H1 (cell line): ENCODE results near the gene CUL4A. TPM values are rescaled to one million over a fixed set of nuclear protein-coding genes. Genes with fewer than 3 reads are reported as not detected.

Experiments
- CTCF ChIA-PET: fragments of 300-600 bp; sonication (Branson Sonifier 250); formaldehyde crosslinking; loops from one replicate; lab custom pipeline; 2021; ENCODE audit not compliant: partially characterized antibody; lab: Charles Lee
- POLR2A ChIA-PET: fragments of 300-600 bp; sonication (Branson Sonifier 250); formaldehyde crosslinking; loops from one replicate; lab custom pipeline; 2021; ENCODE audit warnings: inconsistent platforms; ENCODE audit not compliant: partially characterized antibody; lab: Charles Lee
- DNase-seq, 2 experiments: peaks; one replicate each; pipeline versions ENCODE4 v3.0.0 to v3.0.0-alpha.2; 2010 to 2022; ENCODE audit warnings: low spot score in 2 of 2, low read depth in 1 of 2, mixed read lengths in 1 of 2
- FAIRE-seq: peaks from 2 replicates; lab custom pipeline; 2011; peaks lifted over from hg19 to GRCh38; lab: Jason Lieb, UNC
- H2AFZ ChIP-seq: 2 replicates; pipeline ENCODE4 v1.8.1; 2012; ENCODE audit warnings: low read length, inconsistent platforms
- H2AK5ac ChIP-seq: 2 replicates; pipeline ENCODE4 v1.6.1; 2013; ENCODE audit warnings: low read depth, low read length
- H2BK120ac ChIP-seq: replicated peaks from 2 replicates; pipeline ENCODE3; 2013; ENCODE audit warnings: low read depth, low read length, inconsistent platforms
- H2BK12ac ChIP-seq: 2 replicates; pipeline ENCODE4 v1.6.1; 2013; ENCODE audit warnings: low read depth, low read length
- H2BK15ac ChIP-seq: 2 replicates; pipeline ENCODE4 v1.6.1; 2013; ENCODE audit warnings: low read length
- H2BK20ac ChIP-seq: 2 replicates; pipeline ENCODE4 v1.6.1; 2013; ENCODE audit warnings: low read length
- H2BK5ac ChIP-seq: 2 replicates; pipeline ENCODE4 v1.6.1; 2013; ENCODE audit warnings: low read depth, low read length
- H3K14ac ChIP-seq: 2 replicates; pipeline ENCODE4 v1.6.1; 2013; ENCODE audit warnings: inconsistent platforms; ENCODE audit not compliant: insufficient read length
- H3K18ac ChIP-seq: 2 replicates; pipeline ENCODE4 v1.6.1; 2013; ENCODE audit warnings: low read length; ENCODE audit errors: extremely low read depth
- H3K23ac ChIP-seq: 2 replicates; pipeline ENCODE4 v1.6.1; 2013; ENCODE audit warnings: inconsistent platforms; ENCODE audit not compliant: insufficient read length
- H3K23me2 ChIP-seq: 2 replicates; pipeline ENCODE4 v1.6.1; 2013; ENCODE audit warnings: low read depth, low read length
- H3K27ac ChIP-seq: 2 replicates; pipeline ENCODE4 v1.6.1; 2011; ENCODE audit warnings: low read depth, low read length, inconsistent platforms
- H3K27me3 ChIP-seq, 4 experiments: replicated peaks in 1 of 4; 1 replicate in 1 of 4; 2 replicates in 3 of 4; pipeline versions ENCODE4 v1.6.1 to v1.8.1; 2011 to 2013; ENCODE audit warnings: low read length in 3 of 4, mild to moderate bottlenecking in 3 of 4, inconsistent platforms in 2 of 4, mixed read lengths in 2 of 4, moderate library complexity in 1 of 4; ENCODE audit not compliant: control insufficient read depth in 3 of 4, insufficient read depth in 3 of 4; ENCODE audit errors: extremely low read depth in 1 of 4
- H3K36me3 ChIP-seq, 4 experiments: 2 replicates each; pipeline versions ENCODE4 v1.6.1 to v1.8.1; 2011 to 2013; ENCODE audit warnings: mild to moderate bottlenecking in 4 of 4, low read length in 3 of 4, moderate library complexity in 2 of 4, control low read depth in 1 of 4, inconsistent platforms in 1 of 4; ENCODE audit not compliant: insufficient read depth in 4 of 4, control insufficient read depth in 2 of 4
- H3K4ac ChIP-seq: replicated peaks from 2 replicates; pipeline ENCODE3; 2013; ENCODE audit warnings: low read length, low read depth, mixed read lengths, inconsistent platforms; ENCODE audit not compliant: insufficient read length
- H3K4me1 ChIP-seq, 4 experiments: replicated peaks in 1 of 4; 1 replicate in 1 of 4; 2 replicates in 3 of 4; pipeline versions ENCODE4 v1.6.1 to v1.8.1; 2011 to 2013; ENCODE audit warnings: low read length in 3 of 4, inconsistent platforms in 2 of 4, mixed read lengths in 1 of 4; ENCODE audit not compliant: insufficient read depth in 4 of 4, control insufficient read depth in 3 of 4
- H3K4me2 ChIP-seq, 2 experiments: 2 replicates each; pipeline versions ENCODE4 v1.6.1 to v1.8.1; 2011 to 2013; ENCODE audit warnings: low read depth in 2 of 2, low read length in 2 of 2, control low read depth in 1 of 2, inconsistent platforms in 1 of 2, mild to moderate bottlenecking in 1 of 2; ENCODE audit not compliant: insufficient read depth in 1 of 2
- H3K4me3 ChIP-seq, 4 experiments: fragments of 200-600, 300-600 bp in 1 of 4; sonication (generic), shearing (Covaris generic), sonication (Bioruptor Twin) in 1 of 4; 2 replicates each; pipeline versions ENCODE4 v1.5.1 to v1.8.1; 2011 to 2016; ENCODE audit warnings: low read length in 4 of 4, low read depth in 3 of 4, control low read depth in 2 of 4, inconsistent platforms in 2 of 4, mild to moderate bottlenecking in 2 of 4, mixed read lengths in 1 of 4, moderate library complexity in 1 of 4; ENCODE audit not compliant: insufficient read depth in 2 of 4; ENCODE audit errors: extremely low read depth in 1 of 4
- H3K56ac ChIP-seq: replicated peaks from 2 replicates; pipeline ENCODE3; 2013; ENCODE audit warnings: low read depth, mild to moderate bottlenecking, mixed read lengths, low read length, inconsistent platforms; ENCODE audit not compliant: insufficient read length
- H3K79me1 ChIP-seq: 2 replicates; pipeline ENCODE4 v1.6.1; 2013; ENCODE audit warnings: low read depth, low read length, control low read depth
- H3K79me2 ChIP-seq, 2 experiments: 2 replicates each; pipeline versions ENCODE4 v1.6.1 to v1.8.1; 2012 to 2013; ENCODE audit warnings: low read length in 2 of 2, mild to moderate bottlenecking in 2 of 2, inconsistent platforms in 1 of 2; ENCODE audit not compliant: insufficient read depth in 2 of 2, control insufficient read depth in 1 of 2
- H3K9ac ChIP-seq, 4 experiments: replicated peaks in 1 of 4; 1 replicate in 1 of 4; 2 replicates in 3 of 4; pipeline versions ENCODE4 v1.6.1 to v1.8.1; 2011 to 2013; ENCODE audit warnings: low read depth in 3 of 4, low read length in 3 of 4, control low read depth in 2 of 4, mild to moderate bottlenecking in 2 of 4, moderate library complexity in 2 of 4, inconsistent platforms in 1 of 4; ENCODE audit errors: extremely low read depth in 1 of 4
- H3K9me3 ChIP-seq, 2 experiments: 2 replicates each; pipeline versions ENCODE4 v1.6.1 to v1.8.1; 2012 to 2013; ENCODE audit warnings: mild to moderate bottlenecking in 2 of 2, moderate library complexity in 2 of 2, control low read depth in 1 of 2, inconsistent platforms in 1 of 2, low read depth in 1 of 2, low read length in 1 of 2, mixed read lengths in 1 of 2; ENCODE audit not compliant: insufficient read depth in 2 of 2
- H4K20me1 ChIP-seq, 2 experiments: replicated peaks in 1 of 2; 2 replicates each; pipeline versions ENCODE3 to v1.8.1; 2011 to 2013; ENCODE audit warnings: inconsistent platforms in 2 of 2, low read length in 2 of 2, mild to moderate bottlenecking in 1 of 2; ENCODE audit not compliant: insufficient read depth in 2 of 2, control insufficient read depth in 1 of 2
- H4K5ac ChIP-seq: 2 replicates; pipeline ENCODE4 v1.6.1; 2013; ENCODE audit warnings: low read length, low read depth, mixed read lengths, inconsistent platforms; ENCODE audit not compliant: insufficient read length
- H4K8ac ChIP-seq: 2 replicates; pipeline ENCODE4 v1.8.0; 2013; ENCODE audit warnings: mild to moderate bottlenecking, moderate library complexity, low read length, inconsistent platforms; ENCODE audit not compliant: insufficient read depth; ENCODE audit errors: extremely low read depth
- H4K91ac ChIP-seq: replicated peaks from 2 replicates; pipeline ENCODE3; 2013; ENCODE audit warnings: low read length, mixed read lengths, inconsistent platforms; ENCODE audit not compliant: insufficient read length
- ASH2L ChIP-seq: fragments of 200-600, 300-600 bp; sonication (generic); IDR thresholded peaks from one replicate; pipeline ENCODE4 v1.7.1; 2017; ENCODE audit warnings: low read length
- BRCA1 ChIP-seq: IDR thresholded peaks from 2 replicates; pipeline ENCODE4 v1.6.1; 2012; ENCODE audit warnings: low read depth, low read length, improper control_type of control experiment
- CBX5 ChIP-seq: fragments of 300-800, 300-1000 bp; sonication (generic); IDR thresholded peaks from 2 replicates; pipeline ENCODE4 v1.7.1; 2016; ENCODE audit warnings: antibody characterized with exemption, low read length, low read depth
- CTCF ChIP-seq, 3 experiments: IDR thresholded peaks; 1 replicate in 2 of 3; 2 replicates in 1 of 3; pipeline versions ENCODE4 v1.5.1 to v1.6.1; 2011; ENCODE audit warnings: low read length in 3 of 3, mild to moderate bottlenecking in 3 of 3, inconsistent platforms in 2 of 3, low read depth in 1 of 3, moderate library complexity in 1 of 3; ENCODE audit not compliant: insufficient read depth in 1 of 3; ENCODE audit errors: control extremely low read depth in 1 of 3
- EZH2 ChIP-seq: fragments of 200-600 bp; sonication (generic); IDR thresholded peaks from 2 replicates; pipeline ENCODE4 v1.7.1; 2012; ENCODE audit warnings: low read depth, mild to moderate bottlenecking, moderate library complexity, low read length, inconsistent platforms; ENCODE audit not compliant: severe bottlenecking
- JUND ChIP-seq: IDR thresholded peaks from 2 replicates; pipeline ENCODE4 v1.6.1; 2011; ENCODE audit warnings: mild to moderate bottlenecking, improper control_type of control experiment, low read length
- RNF2 ChIP-seq: fragments of 200-900, 300-1000 bp; sonication (generic); IDR thresholded peaks from 2 replicates; pipeline ENCODE4 v1.7.1; 2016; ENCODE audit warnings: borderline replicate concordance, low read depth, mild to moderate bottlenecking, antibody characterized with exemption, low read length; ENCODE audit not compliant: poor library complexity, severe bottlenecking; ENCODE audit errors: missing control alignments
- WGBS, 2 experiments: shearing (Covaris generic) in 1 of 2; methylation state at CpG; one replicate each; pipeline versions ENCODE4 v1.1.6 to v1.1.7; 2013 to 2015; ENCODE audit warnings: low lambda C conversion rate in 2 of 2, mixed read lengths in 2 of 2, inconsistent platforms in 1 of 2, low coverage in 1 of 2, missing lambda C conversion rate in 1 of 2; ENCODE audit not compliant: insufficient replicate concordance in 2 of 2, insufficient coverage in 1 of 2, insufficient read length in 1 of 2; ENCODE audit errors: extremely low coverage in 1 of 2, missing lambda C conversion rate in 1 of 2; 5-methylcytosine and 5-hydroxymethylcytosine counted together
- polyA plus RNA-seq, 7 experiments: library from polyadenylated mRNA; depleted of rRNA in 3 of 7; stranded (reverse) in 5 of 7; unstranded in 2 of 7; fragments of >200 nt in 5 of 7; fragments of 200-250 nt in 2 of 7; gene quantifications; 1 replicate in 5 of 7; 2 replicates in 1 of 7; 4 replicates in 1 of 7; pipeline versions ENCODE4 v1.2.1 to v1.2.3, GENCODE V29; 2011 to 2013; ENCODE audit warnings: missing spikeins in 2 of 7, mixed read lengths in 2 of 7
- total RNA-seq: library from RNA; stranded (reverse); fragmentation: NEBNext Ultra II Directional; extraction: Animal tissue kit (Norgen Biotek cat#: 25700); gene quantifications from 2 replicates; pipeline ENCODE4 v1.2.1, GENCODE V29; 2021
- TF ChIP-seq, protein P1 (sequence below): IDR thresholded peaks from 2 replicates; pipeline ENCODE4 v1.6.1; 2012; ENCODE audit warnings: low read length, inconsistent platforms

The CUL4A gene
- total and polyA plus RNA-seq, 2 of the 8 experiments (the other 6 are each of a cell fraction or from before 2014, with no cell fraction given), result 54.7 to 101 TPM

DNA sequence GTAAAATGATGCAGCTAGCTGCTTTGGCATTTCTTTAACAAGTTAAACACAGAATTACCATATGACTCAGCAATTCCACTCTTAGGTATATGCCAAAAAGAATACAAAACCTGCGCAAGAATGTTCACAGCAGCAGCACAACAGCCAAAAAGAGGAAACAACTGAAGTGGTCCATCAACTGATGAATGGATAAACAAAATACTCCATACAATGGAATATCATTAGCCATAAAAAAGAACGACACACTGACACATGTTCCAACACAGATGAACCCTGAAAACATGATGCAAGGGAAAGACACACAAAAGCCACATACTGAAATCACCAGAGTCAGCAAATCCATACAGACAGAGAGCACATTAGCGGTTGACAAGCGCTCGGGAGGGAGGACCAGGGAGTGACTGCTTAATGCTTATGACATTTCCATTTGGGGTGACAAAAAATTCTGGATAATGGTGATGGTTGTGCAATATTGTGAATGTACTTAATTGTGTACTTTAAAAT lies 3.9 kb upstream of the CUL4A start:
- Histone ChIP-seq H4K5ac (no peak overlapping the region), H2BK20ac (no peak overlapping the region), H3K36me3 (peaks cover 0 to 8% (median 1%) of the 10 kb centered on the region in 4 experiments; a peak in 4 of 8 replicates), H3K23ac (no peak overlapping the region), H2AK5ac (no peak overlapping the region), H2BK15ac (no peak overlapping the region), H3K4me1 (peaks cover 0 to 4% (median 2%) of the 10 kb centered on the region in 4 experiments; a peak in 4 of 7 replicates), H2AFZ (no peak overlapping the region), H3K79me1 (peaks cover 27% of the 10 kb centered on the region), H2BK12ac (no peak overlapping the region), H3K9me3 (no peaks in the 10 kb centered on the region), H4K91ac (no peak overlapping the region), H2BK5ac (no peak overlapping the region), H2BK120ac (no peak overlapping the region), H3K9ac (no peak overlapping the region), H3K4me3 (no peak overlapping the region), H4K20me1 (peaks cover 8 to 33% of the 10 kb centered on the region in 2 experiments), H3K14ac (no peak overlapping the region), H3K4ac (no peak overlapping the region), H3K56ac (no peak overlapping the region), H4K8ac (no peak overlapping the region), H3K23me2 (peaks cover 5% of the 10 kb centered on the region), H3K18ac (no peak overlapping the region), H3K27me3 (no peaks in the 10 kb centered on the region), H3K27ac (no peak overlapping the region), H3K79me2 (peaks cover 36 to 84% of the 10 kb centered on the region in 2 experiments), H3K4me2 (no peak overlapping the region)
- 85% methylated on average over 5 of the region's 5 CpGs; no CpG with 5 or more reads in 1 of the 2 experiments for WGBS, 2 experiments
- ChIA-PET CTCF (no interaction called here), POLR2A (interaction anchor here (1.8 kb wide), 1 partner anchor 12 kb away, joined by 5 read pairs; no protein-coding TSS in a partner anchor)
- no peak for DNase-seq
- peak; percentile 19 for FAIRE-seq
- TF ChIP-seq, protein P1, sequence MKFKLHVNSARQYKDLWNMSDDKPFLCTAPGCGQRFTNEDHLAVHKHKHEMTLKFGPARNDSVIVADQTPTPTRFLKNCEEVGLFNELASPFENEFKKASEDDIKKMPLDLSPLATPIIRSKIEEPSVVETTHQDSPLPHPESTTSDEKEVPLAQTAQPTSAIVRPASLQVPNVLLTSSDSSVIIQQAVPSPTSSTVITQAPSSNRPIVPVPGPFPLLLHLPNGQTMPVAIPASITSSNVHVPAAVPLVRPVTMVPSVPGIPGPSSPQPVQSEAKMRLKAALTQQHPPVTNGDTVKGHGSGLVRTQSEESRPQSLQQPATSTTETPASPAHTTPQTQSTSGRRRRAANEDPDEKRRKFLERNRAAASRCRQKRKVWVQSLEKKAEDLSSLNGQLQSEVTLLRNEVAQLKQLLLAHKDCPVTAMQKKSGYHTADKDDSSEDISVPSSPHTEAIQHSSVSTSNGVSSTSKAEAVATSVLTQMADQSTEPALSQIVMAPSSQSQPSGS, result no peak
- TF ChIP-seq CTCF (IDR thresholded peaks at IDR 0.05; ENCODE audit: control extremely low read depth in 1 of 3, insufficient read depth in 1 of 3, low read depth in 1 of 3, low read length in 3 of 3) (no peak), JUND (no peak), CBX5 (no peak), EZH2 (no peak), BRCA1 (no peak), ASH2L (no peak), RNF2 (no peak)
